ENCODE data around the gene MAST1. TPM values are rescaled to one million over a fixed set of nuclear protein-coding genes. Genes with fewer than 3 reads are reported as not detected.
"Not testable (repeated sequence)": the region's sequence is repeated elsewhere in the genome, so short reads cannot be mapped to it uniquely, and the experiment has no call there.

Gene MAST1
- total and polyA plus RNA-seq, 8 donors, result 0.43 to 33.9 (median 1.3) TPM; not detected in 1

DNA sequence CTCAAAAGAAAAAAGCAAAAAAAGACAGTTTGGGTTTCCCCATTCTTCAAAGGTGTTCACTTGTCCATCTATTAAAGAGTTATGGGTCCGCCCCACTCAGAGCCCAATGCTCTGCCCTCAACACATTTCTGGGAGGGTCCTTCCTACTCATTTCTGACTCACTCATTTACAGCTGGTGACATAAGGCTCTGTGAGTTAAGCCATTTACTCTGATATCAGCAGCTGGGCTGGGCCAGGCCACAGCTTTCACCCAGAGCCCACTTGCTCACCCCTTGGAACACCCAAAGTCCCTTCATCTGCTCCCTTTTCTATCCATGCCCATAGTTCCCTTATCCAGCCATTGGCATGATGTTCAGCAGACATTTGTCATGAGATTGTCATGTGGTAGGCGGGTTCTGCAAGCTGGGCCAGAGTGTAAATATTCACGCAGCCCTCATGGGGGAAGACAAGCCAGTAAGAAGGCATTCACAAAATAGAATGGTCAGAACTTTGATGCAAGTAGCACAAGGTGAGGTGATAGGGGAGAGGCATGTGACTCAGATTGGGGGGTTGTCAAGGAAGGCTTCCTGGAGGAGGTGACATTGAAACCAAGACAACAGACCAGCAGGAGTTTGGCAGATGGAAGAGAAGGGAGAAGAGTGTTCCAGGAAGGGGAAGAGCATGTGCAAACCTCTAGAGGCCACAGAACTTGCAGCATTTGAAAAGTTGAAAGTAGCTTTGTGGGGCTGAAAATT, 5.9 kb downstream of the MAST1 start:
- Histone ChIP-seq H3K27ac (no peak overlapping the region), H3K4me3 (no peak overlapping the region), H3K36me3 (no peaks in the 10 kb centered on the region), H3K4me1 (peaks cover 16 to 28% (median 22%) of the 10 kb centered on the region in 4 donors), H3K27me3 (peaks cover 16 to 93% (median 46%) of the 10 kb centered on the region in 3 donors), H3K9me3 (no peaks in the 10 kb centered on the region)
- WGBS, 5 donors, result 67 to 78% (median 73%) methylated on average over 3 of the region's 3 CpGs
- no peak for DNase-seq
- intact Hi-C loops (cut with DNase I; ENCODE audit: low total_unique reads), result no loop called here
- TF ChIP-seq EP300 (IDR thresholded peaks at IDR 0.05), result no peak
- TF ChIP-seq, protein P1, sequence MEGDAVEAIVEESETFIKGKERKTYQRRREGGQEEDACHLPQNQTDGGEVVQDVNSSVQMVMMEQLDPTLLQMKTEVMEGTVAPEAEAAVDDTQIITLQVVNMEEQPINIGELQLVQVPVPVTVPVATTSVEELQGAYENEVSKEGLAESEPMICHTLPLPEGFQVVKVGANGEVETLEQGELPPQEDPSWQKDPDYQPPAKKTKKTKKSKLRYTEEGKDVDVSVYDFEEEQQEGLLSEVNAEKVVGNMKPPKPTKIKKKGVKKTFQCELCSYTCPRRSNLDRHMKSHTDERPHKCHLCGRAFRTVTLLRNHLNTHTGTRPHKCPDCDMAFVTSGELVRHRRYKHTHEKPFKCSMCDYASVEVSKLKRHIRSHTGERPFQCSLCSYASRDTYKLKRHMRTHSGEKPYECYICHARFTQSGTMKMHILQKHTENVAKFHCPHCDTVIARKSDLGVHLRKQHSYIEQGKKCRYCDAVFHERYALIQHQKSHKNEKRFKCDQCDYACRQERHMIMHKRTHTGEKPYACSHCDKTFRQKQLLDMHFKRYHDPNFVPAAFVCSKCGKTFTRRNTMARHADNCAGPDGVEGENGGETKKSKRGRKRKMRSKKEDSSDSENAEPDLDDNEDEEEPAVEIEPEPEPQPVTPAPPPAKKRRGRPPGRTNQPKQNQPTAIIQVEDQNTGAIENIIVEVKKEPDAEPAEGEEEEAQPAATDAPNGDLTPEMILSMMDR (IDR thresholded peaks at IDR 0.05), result no peak

- Histone ChIP-seq H3K4me1 (peaks cover 9 to 13% (median 11%) of the 10 kb centered on the region in 4 donors), H3K27me3 (peaks cover 7 to 69% (median 23%) of the 10 kb centered on the region in 3 donors)
- intact Hi-C loops (cut with DNase I; ENCODE audit: low total_unique reads), result loop anchor here (5.0 kb wide), 1 partner anchor 84 kb away; no protein-coding TSS in a partner anchor
- H3K36me3 ChIP-seq, H3K9me3 ChIP-seq, H3K27ac ChIP-seq, DNase-seq, H3K4me3 ChIP-seq: not testable (repeated sequence)
- WGBS, 5 donors, result 79 to 89% (median 84%) methylated on average over 7 of the region's 7 CpGs
These were observed 8.3 kb downstream of the MAST1 start for GRCh38 chr19:12846613-12847012.

- H3K27me3 ChIP-seq, result peaks cover 5 to 60% (median 14%) of the 10 kb centered on the region in 3 donors
- H3K4me3 ChIP-seq, result peak overlapping the region; percentile 12 to 39 (median 18)
- 7 to 21% (median 12%) methylated on average over 19 to 69 of the region's 69 CpGs for WGBS, 5 donors
- H3K36me3 ChIP-seq, result no peaks in the 10 kb centered on the region
- H3K9me3 ChIP-seq, result no peaks in the 10 kb centered on the region
- TF ChIP-seq, protein P1 (IDR thresholded peaks at IDR 0.05), result peak in 6 of 7 experiments; percentile 30 to 100 (median 99)
- no peak for TF ChIP-seq POLR2A (IDR thresholded peaks at IDR 0.05)
- no peak for TF ChIP-seq EP300 (IDR thresholded peaks at IDR 0.05)
- TF ChIP-seq POLR2AphosphoS5 (IDR thresholded peaks at IDR 0.05), result peak in 2 of 3 donors; percentile 31 to 82
- intact Hi-C loops (cut with DNase I; ENCODE audit: low total_unique reads), result loop anchor here (5.0 kb wide), 1 partner anchor 85 kb away; no protein-coding TSS in a partner anchor
- H3K4me1 ChIP-seq, result peaks cover 9 to 11% (median 10%) of the 10 kb centered on the region in 4 donors
- DNase-seq, result peak; percentile 93 to 95
- no peak overlapping the region for H3K27ac ChIP-seq
These were observed 9.1 kb downstream of the MAST1 start for GRCh38 chr19:12847159-12848139.

DNA sequence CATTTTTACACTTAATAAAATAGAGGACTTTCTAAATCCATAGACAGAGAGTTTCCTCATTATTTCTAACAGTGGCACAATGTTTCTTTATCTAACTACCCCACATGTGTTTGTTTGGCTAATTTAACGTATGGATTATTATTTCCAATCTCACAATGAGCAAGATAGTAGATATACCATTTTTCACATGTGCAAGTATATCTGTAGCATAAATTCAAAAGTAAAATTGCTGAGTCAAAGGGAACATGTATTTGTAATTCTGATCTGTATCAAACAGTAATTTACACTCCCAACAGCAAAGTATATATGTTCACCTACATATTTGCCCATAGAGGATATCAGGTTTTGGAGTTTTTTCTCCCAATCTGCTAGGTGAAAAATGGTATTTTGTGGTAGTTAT, 18.3 kb downstream of the MAST1 start:
- intact Hi-C loops (cut with DNase I; ENCODE audit: low total_unique reads), result no loop called here
- H3K9me3 ChIP-seq, result peaks cover 0 to 3% (median 0%) of the 10 kb centered on the region in 4 donors
- no peaks in the 10 kb centered on the region for H3K4me1 ChIP-seq
- no peak for DNase-seq
- H3K36me3 ChIP-seq, result no peaks in the 10 kb centered on the region
- whole genome bisulfite sequencing, 5 donors, result 28 to 64% (median 43%) methylated on average over 1 of the region's 1 CpG
- H3K4me3 ChIP-seq, result no peak overlapping the region
- H3K27me3 ChIP-seq, result no peaks in the 10 kb centered on the region
- TF ChIP-seq POLR2A (IDR thresholded peaks at IDR 0.05) (no peak), POLR2AphosphoS5 (IDR thresholded peaks at IDR 0.05) (no peak), EP300 (IDR thresholded peaks at IDR 0.05) (no peak)
- TF ChIP-seq, protein P1 (IDR thresholded peaks at IDR 0.05), result no peak
- H3K27ac ChIP-seq, result no peak overlapping the region

Measured in stomach (tissue), 9 donors.